ENCODE measurements around the gene TMSB15C.
"Not testable (repeated sequence)": the region's sequence is repeated elsewhere in the genome, so short reads cannot be mapped to it uniquely, and the experiment has no call there.

Gene TMSB15C

DNA sequence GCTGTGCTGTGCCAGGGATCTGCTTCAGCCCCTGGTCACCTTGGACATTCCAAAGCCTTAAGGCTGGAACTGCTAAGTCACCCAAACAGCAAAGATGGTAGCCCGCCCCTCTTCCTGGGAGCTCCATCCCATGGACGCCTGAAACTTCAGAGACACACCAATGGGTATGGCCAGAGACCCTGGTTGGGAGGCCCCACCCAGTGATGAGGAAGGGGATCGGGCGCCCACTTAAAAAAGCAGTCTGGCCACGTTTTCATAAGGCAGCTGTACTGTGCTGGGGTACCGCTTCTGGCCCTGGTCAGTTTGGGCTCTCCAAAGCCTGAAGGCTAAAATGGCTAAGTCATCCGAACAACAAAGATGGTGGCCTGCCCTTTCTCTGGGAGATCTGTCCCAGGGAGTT, 9.4 kb upstream of the TMSB15C start:
- DNase-seq (ENCODE audit: low read depth) = no peak
- TF ChIP-seq, protein P1, sequence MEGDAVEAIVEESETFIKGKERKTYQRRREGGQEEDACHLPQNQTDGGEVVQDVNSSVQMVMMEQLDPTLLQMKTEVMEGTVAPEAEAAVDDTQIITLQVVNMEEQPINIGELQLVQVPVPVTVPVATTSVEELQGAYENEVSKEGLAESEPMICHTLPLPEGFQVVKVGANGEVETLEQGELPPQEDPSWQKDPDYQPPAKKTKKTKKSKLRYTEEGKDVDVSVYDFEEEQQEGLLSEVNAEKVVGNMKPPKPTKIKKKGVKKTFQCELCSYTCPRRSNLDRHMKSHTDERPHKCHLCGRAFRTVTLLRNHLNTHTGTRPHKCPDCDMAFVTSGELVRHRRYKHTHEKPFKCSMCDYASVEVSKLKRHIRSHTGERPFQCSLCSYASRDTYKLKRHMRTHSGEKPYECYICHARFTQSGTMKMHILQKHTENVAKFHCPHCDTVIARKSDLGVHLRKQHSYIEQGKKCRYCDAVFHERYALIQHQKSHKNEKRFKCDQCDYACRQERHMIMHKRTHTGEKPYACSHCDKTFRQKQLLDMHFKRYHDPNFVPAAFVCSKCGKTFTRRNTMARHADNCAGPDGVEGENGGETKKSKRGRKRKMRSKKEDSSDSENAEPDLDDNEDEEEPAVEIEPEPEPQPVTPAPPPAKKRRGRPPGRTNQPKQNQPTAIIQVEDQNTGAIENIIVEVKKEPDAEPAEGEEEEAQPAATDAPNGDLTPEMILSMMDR (IDR thresholded peaks at IDR 0.05; ENCODE audit: low read length, missing control alignments) = no peak
- H3K4me3 ChIP-seq (replicated peaks; ENCODE audit: low read depth, low read length) = no peak overlapping the region

DNA sequence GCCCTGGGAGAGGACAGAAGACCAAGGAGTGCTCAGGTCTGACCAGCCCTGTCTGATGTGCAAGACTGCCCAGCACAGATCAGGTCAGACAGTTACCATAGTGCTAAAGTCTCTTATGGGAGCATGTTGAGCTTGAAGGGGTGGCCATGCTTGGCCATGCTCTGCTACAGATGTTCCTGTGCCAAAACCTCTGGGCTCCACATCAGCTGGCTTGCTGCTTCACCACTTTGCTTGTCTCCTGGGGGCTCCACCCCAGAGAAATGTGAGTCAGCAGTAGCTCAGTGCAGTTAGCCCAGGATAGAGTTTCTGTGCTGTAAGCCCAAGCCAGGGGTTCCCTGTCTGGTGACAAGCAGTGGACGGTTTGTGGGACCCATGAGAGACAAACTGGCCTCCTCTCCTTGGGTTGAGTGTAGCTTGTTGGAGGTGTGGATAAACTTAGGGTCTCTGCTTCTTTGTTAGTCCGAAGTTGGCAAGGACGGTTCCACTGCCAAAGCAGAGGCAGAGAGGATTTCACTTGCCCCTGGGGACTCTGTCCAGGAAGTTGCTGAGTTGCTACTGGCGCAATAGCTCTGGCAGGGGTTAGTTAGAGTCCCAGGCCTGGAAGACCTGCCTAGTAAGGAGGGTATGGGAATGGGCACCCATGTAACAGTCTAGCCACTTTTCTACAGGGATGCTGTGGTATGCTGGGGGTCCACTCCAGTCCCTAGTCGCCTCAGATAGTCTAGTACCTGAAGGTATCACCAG, 8.7 kb upstream of the TMSB15C start:
- TF ChIP-seq, protein P1 (IDR thresholded peaks at IDR 0.05; ENCODE audit: low read length, missing control alignments) = no peak

DNA sequence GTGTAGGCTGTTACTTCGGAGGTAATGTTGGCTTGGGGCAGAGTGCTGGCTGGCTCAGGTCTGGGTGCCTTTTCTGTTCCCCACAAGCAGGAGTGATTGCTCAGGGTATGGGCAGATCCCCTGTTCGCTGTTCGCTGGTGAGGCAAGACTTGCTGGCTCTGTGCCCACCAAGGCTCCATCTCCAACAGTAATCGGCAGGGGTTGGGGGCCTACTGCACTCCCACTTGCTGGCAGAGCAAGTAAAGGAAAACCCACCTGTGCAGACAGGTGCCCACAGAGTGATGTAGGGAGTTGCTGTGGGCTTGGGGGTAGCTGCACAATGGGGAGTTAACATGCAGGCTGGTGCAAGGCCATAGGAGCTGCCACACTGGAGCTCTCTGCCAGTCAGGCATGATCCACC, 8.0 kb upstream of the TMSB15C start:
- TF ChIP-seq, protein P1 (IDR thresholded peaks at IDR 0.05; ENCODE audit: low read length, missing control alignments) = no peak
- H3K4me3 ChIP-seq (replicated peaks; ENCODE audit: low read depth, low read length) = no peak overlapping the region
- DNase-seq (ENCODE audit: low read depth) = no peak

More for the DNA sequence above, 8.7 kb upstream of the TMSB15C start:
- DNase-seq (ENCODE audit: low read depth) = no peak
- H3K4me3 ChIP-seq (replicated peaks; ENCODE audit: low read depth, low read length) = no peak overlapping the region

DNA sequence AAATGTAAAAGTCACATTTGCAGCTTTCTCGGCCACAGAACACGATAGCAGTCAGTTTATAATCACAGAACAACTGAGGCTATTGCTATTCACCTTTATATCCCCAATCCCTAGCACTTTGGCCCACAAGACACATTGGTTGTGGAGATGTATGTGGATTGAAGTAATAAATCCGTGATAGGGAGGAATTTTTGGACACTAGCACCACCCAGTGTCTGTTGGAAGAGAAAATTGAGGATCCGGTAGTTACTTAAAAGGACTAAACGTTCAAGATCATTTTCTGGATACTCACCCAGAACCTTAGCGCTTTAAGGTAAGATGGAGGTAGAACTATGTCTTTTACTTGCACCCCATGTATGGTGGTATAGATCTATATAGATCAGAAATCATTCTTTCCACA, 1.8 kb upstream of the TMSB15C start:
- not testable (repeated sequence) for H3K4me3 ChIP-seq (replicated peaks; ENCODE audit: low read depth, low read length); DNase-seq (ENCODE audit: low read depth)

DNA sequence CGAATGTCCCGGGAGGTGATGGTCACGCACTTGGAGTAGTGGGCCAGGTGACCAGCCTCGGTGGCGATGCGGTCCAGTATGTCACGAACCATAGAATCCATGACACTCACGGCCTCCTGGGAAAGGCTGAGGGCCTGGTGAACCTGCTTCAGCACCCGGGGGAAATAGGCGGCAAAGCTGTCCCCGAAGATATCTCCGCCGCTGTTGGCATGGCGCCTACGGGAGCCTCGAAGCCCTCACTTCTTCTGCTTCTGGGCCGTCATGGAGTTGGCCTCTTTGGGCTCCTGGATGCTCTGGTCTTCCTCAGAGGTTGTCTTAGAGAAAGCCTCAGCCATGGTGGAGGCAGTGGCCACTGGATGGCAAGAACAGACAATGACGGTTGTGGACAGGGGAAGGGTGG, 13.4 kb downstream of the TMSB15C start:
- DNase-seq (ENCODE audit: low read depth); H3K4me3 ChIP-seq (replicated peaks; ENCODE audit: low read depth, low read length): not testable (repeated sequence)

DNA sequence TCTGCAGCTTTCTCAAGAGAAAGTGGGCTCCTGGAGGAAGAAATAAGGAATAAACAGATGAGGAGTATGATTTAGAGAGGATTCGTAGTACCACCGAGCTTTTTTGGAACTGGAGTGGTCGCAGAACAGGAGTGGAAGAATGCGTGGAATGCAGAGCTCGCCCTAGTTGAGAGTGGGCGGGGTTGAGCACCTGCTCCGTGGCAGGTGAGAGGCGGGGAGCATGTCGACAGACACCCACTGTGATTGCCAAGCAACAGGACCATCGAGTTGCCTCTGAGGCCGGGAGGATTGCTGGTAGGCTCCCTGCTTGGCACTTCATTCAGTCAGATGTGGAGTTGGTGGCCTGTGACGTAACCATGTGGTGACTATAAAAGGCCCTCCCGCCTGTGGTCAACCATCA, 21.1 kb downstream of the TMSB15C start:
- not testable (repeated sequence) for DNase-seq (ENCODE audit: low read depth); H3K4me3 ChIP-seq (replicated peaks; ENCODE audit: low read depth, low read length)

DNA sequence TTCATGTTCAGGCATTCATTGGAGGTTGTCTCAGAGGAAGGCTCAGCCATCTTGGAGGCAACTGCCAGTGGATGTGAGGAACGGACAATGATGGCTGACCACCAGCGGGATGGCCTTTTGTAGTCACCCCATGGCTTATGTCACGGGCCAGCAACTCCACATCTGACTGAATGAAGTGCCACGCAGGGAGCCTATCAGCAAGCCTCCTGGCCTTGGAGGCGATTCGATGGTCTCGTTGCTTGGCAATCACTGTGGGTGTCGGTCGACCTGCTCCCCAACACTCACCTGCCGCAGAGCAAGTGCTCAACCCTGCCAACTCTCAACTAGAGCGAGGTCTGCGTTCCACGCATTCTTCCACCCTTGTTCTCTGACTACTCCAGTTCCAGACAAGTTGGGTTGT, 28.9 kb downstream of the TMSB15C start:
- TF ChIP-seq, protein P1 (IDR thresholded peaks at IDR 0.05; ENCODE audit: low read length, missing control alignments) = no peak
- no peak overlapping the region for H3K4me3 ChIP-seq (replicated peaks; ENCODE audit: low read depth, low read length)
- DNase-seq (ENCODE audit: low read depth) = no peak

DNA sequence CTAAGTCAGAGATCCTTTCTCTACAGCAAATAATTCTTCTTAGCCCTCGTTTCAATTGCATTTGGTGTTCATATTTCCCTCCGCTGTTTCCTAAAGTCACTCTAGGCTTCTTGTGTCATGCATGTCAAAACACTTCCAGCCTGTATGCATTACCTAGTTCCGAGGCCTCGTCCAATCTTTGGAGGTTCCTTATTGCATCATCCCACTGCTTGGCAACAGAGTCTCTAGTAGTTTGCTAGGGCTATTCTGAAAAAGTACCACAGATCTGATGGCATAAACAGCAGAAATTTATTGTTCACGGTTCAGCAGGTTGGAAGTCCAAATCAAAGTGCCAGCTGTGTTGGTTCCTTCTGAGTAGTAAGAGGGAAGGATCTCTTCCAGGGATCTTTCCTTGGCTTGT, 30.4 kb downstream of the TMSB15C start:
- TF ChIP-seq, protein P1 (IDR thresholded peaks at IDR 0.05; ENCODE audit: low read length, missing control alignments) = no peak
- H3K4me3 ChIP-seq (replicated peaks; ENCODE audit: low read depth, low read length) = no peak overlapping the region
- DNase-seq (ENCODE audit: low read depth) = no peak

Measured in fibroblast of pulmonary artery (primary cell).